ENCODE measurements around the gene ADGRV1.

GRCh38 chr5:90696153-90696552 is 137.6 kb downstream of the ADGRV1 start:
- TF ChIP-seq CTCF (IDR thresholded peaks at IDR 0.05; ENCODE audit: low read depth, low read length) (no peak), POLR2A (IDR thresholded peaks at IDR 0.05; ENCODE audit: extremely low read depth, insufficient read length) (no peak)

Data from NB4 (cell line).